Liver (tissue), 9 donors: Measurements from ENCODE around the gene PRR16. TPM values are rescaled to one million over a fixed set of nuclear protein-coding genes. Genes with fewer than 3 reads are reported as not detected.

Experiments
- DNase-seq: peaks from one replicate; pipeline ENCODE4 v3.0.0-alpha.2; 2017; ENCODE audit warnings: low spot score
- H3K27ac ChIP-seq, 2 donors: one replicate each; pipeline ENCODE4 v1.7.0; 2013; ENCODE audit warnings: inconsistent platforms in 2 of 2, low read length in 2 of 2, control low read depth in 1 of 2, low read depth in 1 of 2, mild to moderate bottlenecking in 1 of 2
- H3K27me3 ChIP-seq, 4 donors: one replicate each; pipeline versions ENCODE4 v1.6.1 to v1.7.0; 2013; ENCODE audit warnings: low read length in 3 of 4, inconsistent platforms in 1 of 4, mild to moderate bottlenecking in 1 of 4, moderate library complexity in 1 of 4; ENCODE audit not compliant: control insufficient read depth in 4 of 4, insufficient read depth in 4 of 4
- H3K36me3 ChIP-seq, 4 donors: one replicate each; pipeline versions ENCODE4 v1.6.1 to v1.7.0; 2013; ENCODE audit warnings: low read length in 3 of 4, mild to moderate bottlenecking in 3 of 4, low read depth in 1 of 4, moderate library complexity in 1 of 4; ENCODE audit not compliant: control insufficient read depth in 4 of 4, insufficient read depth in 3 of 4
- H3K4me1 ChIP-seq, 4 donors: one replicate each; pipeline versions ENCODE4 v1.6.1 to v1.7.0; 2013; ENCODE audit warnings: low read length in 3 of 4, mild to moderate bottlenecking in 3 of 4, moderate library complexity in 1 of 4; ENCODE audit not compliant: control insufficient read depth in 4 of 4, insufficient read depth in 4 of 4
- H3K4me3 ChIP-seq, 3 donors: one replicate each; pipeline versions ENCODE4 v1.6.1 to v1.7.0; 2013; ENCODE audit warnings: low read length in 3 of 3, control low read depth in 1 of 3, low read depth in 1 of 3, mild to moderate bottlenecking in 1 of 3
- H3K9ac ChIP-seq, 2 donors: one replicate each; pipeline ENCODE4 v1.7.0; 2013; ENCODE audit warnings: low read length in 2 of 2, mild to moderate bottlenecking in 2 of 2, moderate library complexity in 2 of 2, control low read depth in 1 of 2, low read depth in 1 of 2
- H3K9me3 ChIP-seq, 4 donors: one replicate each; pipeline versions ENCODE4 v1.6.1 to v1.7.0; 2013; ENCODE audit warnings: low read length in 3 of 4; ENCODE audit not compliant: control insufficient read depth in 4 of 4
- ATF3 ChIP-seq: IDR thresholded peaks from 2 replicates; pipeline ENCODE4 v1.6.1; 2016; ENCODE audit warnings: antibody characterized with exemption
- CTCF ChIP-seq: fragments of 150-350 bp; IDR thresholded peaks from 2 replicates; pipeline ENCODE4 v1.5.1; 2017; ENCODE audit warnings: improper control_type of control experiment, low read depth, low read length; ENCODE audit not compliant: missing input control
- EGR1 ChIP-seq, 2 donors: IDR thresholded peaks; 2 replicates each; pipeline ENCODE4 v1.6.1; 2016 to 2018; ENCODE audit warnings: antibody characterized with exemption in 2 of 2, low read depth in 2 of 2
- FOXA1 ChIP-seq: IDR thresholded peaks from 2 replicates; pipeline ENCODE4 v1.6.1; 2016; ENCODE audit warnings: antibody characterized with exemption
- FOXA2 ChIP-seq: IDR thresholded peaks from 2 replicates; pipeline ENCODE4 v1.6.1; 2016; ENCODE audit warnings: antibody characterized with exemption
- GABPA ChIP-seq, 2 donors: IDR thresholded peaks in 1 of 2; conservative IDR thresholded peaks in 1 of 2; 2 replicates each; pipeline ENCODE4 v1.6.1; 2016; ENCODE audit warnings: antibody characterized with exemption in 2 of 2, mild to moderate bottlenecking in 1 of 2, moderate library complexity in 1 of 2
- HNF4A ChIP-seq, 2 donors: conservative IDR thresholded peaks; 2 replicates each; pipeline ENCODE4 v1.6.1; 2016; ENCODE audit warnings: antibody characterized with exemption in 2 of 2, mild to moderate bottlenecking in 2 of 2
- HNF4G ChIP-seq: IDR thresholded peaks from 2 replicates; pipeline ENCODE4 v1.6.1; 2016; ENCODE audit warnings: antibody characterized with exemption
- JUND ChIP-seq, 2 donors: IDR thresholded peaks; 2 replicates each; pipeline ENCODE4 v1.6.1; 2016; ENCODE audit warnings: antibody characterized with exemption in 2 of 2
- MAX ChIP-seq: IDR thresholded peaks from 2 replicates; pipeline ENCODE4 v1.6.1; 2016; ENCODE audit warnings: antibody characterized with exemption
- NR2F2 ChIP-seq: IDR thresholded peaks from 2 replicates; pipeline ENCODE4 v1.6.1; 2016; ENCODE audit warnings: antibody characterized with exemption
- RAD21 ChIP-seq, 2 donors: IDR thresholded peaks; 2 replicates each; pipeline ENCODE4 v1.6.1; 2016; ENCODE audit warnings: antibody characterized with exemption in 2 of 2, mild to moderate bottlenecking in 2 of 2
- REST ChIP-seq: IDR thresholded peaks from 2 replicates; pipeline ENCODE4 v1.6.1; 2016; ENCODE audit warnings: antibody characterized with exemption, mild to moderate bottlenecking
- RXRA ChIP-seq, 2 donors: IDR thresholded peaks; 2 replicates each; pipeline ENCODE4 v1.6.1; 2017 to 2018; ENCODE audit warnings: antibody characterized with exemption in 2 of 2, mild to moderate bottlenecking in 1 of 2
- SP1 ChIP-seq: IDR thresholded peaks from 2 replicates; pipeline ENCODE4 v1.6.1; 2018; ENCODE audit warnings: antibody characterized with exemption, mild to moderate bottlenecking
- TAF1 ChIP-seq: conservative IDR thresholded peaks from 2 replicates; pipeline ENCODE4 v1.6.1; 2016; ENCODE audit warnings: antibody characterized with exemption, mild to moderate bottlenecking
- YY1 ChIP-seq: IDR thresholded peaks from 2 replicates; pipeline ENCODE4 v1.6.1; 2016; ENCODE audit warnings: antibody characterized with exemption, mild to moderate bottlenecking
- ZBTB33 ChIP-seq: IDR thresholded peaks from 2 replicates; pipeline ENCODE4 v1.6.1; 2016; ENCODE audit warnings: antibody characterized with exemption
- WGBS: extraction: QIAGEN DNeasy Blood & Tissue Kit; methylation state at CpG from one replicate; pipeline ENCODE4 v1.1.7; 2013; 5-methylcytosine and 5-hydroxymethylcytosine counted together
- polyA plus RNA-seq, 2 donors: library from polyadenylated mRNA; stranded (reverse) in 1 of 2; unstranded in 1 of 2; fragments of 200-250 nt in 1 of 2; fragments of >200 nt in 1 of 2; fragmentation: Nextera tagmentation in 1 of 2; extraction: Ambion mirVana in 1 of 2; gene quantifications; one replicate each; pipeline versions ENCODE4 v1.2.1 to v1.2.3, GENCODE V29; 2013 to 2015
- total RNA-seq, 2 donors: library from RNA; depleted of rRNA; stranded (reverse); fragments of >200 nt; gene quantifications; one replicate each; pipeline ENCODE4 v1.2.3, GENCODE V29; 2014
- donor health status: healthy.
- donor health status: healthy.
- donor health status: healthy.
- donor health status: healthy.
- donor health status: healthy.

The PRR16 gene
- total and polyA plus RNA-seq, 4 donors = 0.14 to 0.42 (median 0.21) TPM

- no peaks in the 10 kb centered on the region for H3K27me3 ChIP-seq
- WGBS = 27% methylated on average over 1 of the region's 1 CpG
- TF ChIP-seq HNF4G (no peak), MAX (no peak), RXRA (IDR thresholded peaks at IDR 0.05) (no peak), HNF4A (conservative IDR thresholded peaks at IDR 0.05) (no peak), CTCF (no peak), REST (no peak), SP1 (no peak), FOXA1 (no peak), FOXA2 (no peak)
- no peak overlapping the region for H3K9ac ChIP-seq
- DNase-seq = no peak
- no peaks in the 10 kb centered on the region for H3K4me1 ChIP-seq
- H3K27ac ChIP-seq = no peak overlapping the region
- H3K4me3 ChIP-seq = no peak overlapping the region
- no peaks in the 10 kb centered on the region for H3K36me3 ChIP-seq
- no peaks in the 10 kb centered on the region for H3K9me3 ChIP-seq
Measured at GRCh38 chr5:120567066-120567465, 103.0 kb downstream of the PRR16 start.

GRCh38 chr5:120567921-120568320 is 103.8 kb downstream of the PRR16 start:
- Histone ChIP-seq H3K9ac (no peak overlapping the region), H3K27me3 (no peaks in the 10 kb centered on the region), H3K36me3 (no peaks in the 10 kb centered on the region), H3K9me3 (no peaks in the 10 kb centered on the region), H3K27ac (no peak overlapping the region), H3K4me1 (no peaks in the 10 kb centered on the region), H3K4me3 (no peak overlapping the region)
- no peak for DNase-seq
- 65% methylated on average over 4 of the region's 4 CpGs for WGBS
- TF ChIP-seq MAX (no peak), RXRA (IDR thresholded peaks at IDR 0.05) (no peak), RAD21 (IDR thresholded peaks at IDR 0.05) (no peak), HNF4G (no peak), FOXA1 (no peak), JUND (IDR thresholded peaks at IDR 0.05) (no peak), TAF1 (no peak), ZBTB33 (no peak), NR2F2 (no peak), YY1 (no peak), EGR1 (IDR thresholded peaks at IDR 0.05; ENCODE audit: low read depth in 2 of 2) (no peak), HNF4A (conservative IDR thresholded peaks at IDR 0.05) (no peak), ATF3 (no peak), GABPA (IDR thresholded peaks at IDR 0.05 in 1 of 2, conservative IDR thresholded peaks at IDR 0.05 in 1 of 2) (no peak), FOXA2 (no peak), SP1 (no peak), REST (no peak)
